ENCODE data around the gene KHDC4.

Gene KHDC4

GRCh38 chr1:155933591-155934096, 569 bp downstream of the KHDC4 start:
- TF ChIP-seq CTCF (IDR thresholded peaks at IDR 0.05) = no peak

- no peak for TF ChIP-seq CTCF (IDR thresholded peaks at IDR 0.05)
Observed at GRCh38 chr1:155932487-155932886, 1.7 kb downstream of the KHDC4 start.

GRCh38 chr1:155932081-155932480, 2.1 kb downstream of the KHDC4 start:
- no peak for TF ChIP-seq CTCF (IDR thresholded peaks at IDR 0.05)

- TF ChIP-seq CTCF (IDR thresholded peaks at IDR 0.05) = no peak
Observed at GRCh38 chr1:155931332-155932038, 2.7 kb downstream of the KHDC4 start.

- no peak for TF ChIP-seq CTCF (IDR thresholded peaks at IDR 0.05)
Observed at GRCh38 chr1:155929057-155929456, 5.2 kb downstream of the KHDC4 start.

- no peak for TF ChIP-seq CTCF (IDR thresholded peaks at IDR 0.05)
Observed at GRCh38 chr1:155925506-155925905, 8.7 kb downstream of the KHDC4 start.

GRCh38 chr1:155920717-155921116, 13.5 kb downstream of the KHDC4 start:
- TF ChIP-seq CTCF (IDR thresholded peaks at IDR 0.05) = no peak

GRCh38 chr1:155919801-155920200, 14.4 kb downstream of the KHDC4 start:
- TF ChIP-seq CTCF (IDR thresholded peaks at IDR 0.05) = no peak
